Erythroblast (primary cell): ENCODE data around the gene CPAMD8.
"Not testable (repeated sequence)": the region's sequence is repeated elsewhere in the genome, so short reads cannot be mapped to it uniquely, and the experiment has no call there.

Experiments
- DNase-seq, 2 experiments: peaks; one replicate each; lab custom pipeline; 2025; lab: John Stamatoyannopoulos, UW
- GATA1 ChIP-seq: IDR thresholded peaks from 2 replicates; pipeline ENCODE4 v1.6.1; 2011; ENCODE audit warnings: low read depth, mild to moderate bottlenecking, control low read depth, low read length, moderate library complexity
- POLR2A ChIP-seq: IDR thresholded peaks from 2 replicates; pipeline ENCODE4 v1.6.1; 2011; ENCODE audit warnings: mild to moderate bottlenecking, low read length

Gene CPAMD8

DNA sequence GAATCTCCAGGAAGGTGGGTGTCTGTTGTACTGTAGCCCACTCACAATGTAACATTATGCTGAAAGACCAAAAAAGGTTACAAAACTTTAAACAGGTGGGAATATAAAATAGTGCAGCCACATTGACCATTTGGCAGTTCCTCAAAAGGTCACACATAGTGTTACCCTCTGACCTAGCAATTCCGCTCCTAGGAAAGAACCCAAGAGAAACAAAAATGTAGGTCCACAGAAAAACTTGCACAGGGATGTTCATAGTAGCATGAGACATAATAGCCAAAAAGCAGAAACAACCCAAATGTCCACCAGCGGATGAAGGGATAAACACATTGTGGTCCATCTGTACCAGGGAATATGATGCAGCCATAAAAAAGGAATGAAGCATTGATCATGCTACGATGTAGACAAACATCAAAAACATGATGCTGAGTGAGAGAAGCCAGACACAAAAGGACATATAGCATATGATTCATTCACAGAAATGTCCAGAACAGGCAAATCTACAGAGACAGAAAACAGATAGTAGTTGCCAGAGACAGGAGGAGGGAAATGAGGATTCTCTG lies 27.9 kb downstream of the CPAMD8 start:
- no peak for TF ChIP-seq GATA1
- no peak for TF ChIP-seq POLR2A
- no peak for DNase-seq

DNA sequence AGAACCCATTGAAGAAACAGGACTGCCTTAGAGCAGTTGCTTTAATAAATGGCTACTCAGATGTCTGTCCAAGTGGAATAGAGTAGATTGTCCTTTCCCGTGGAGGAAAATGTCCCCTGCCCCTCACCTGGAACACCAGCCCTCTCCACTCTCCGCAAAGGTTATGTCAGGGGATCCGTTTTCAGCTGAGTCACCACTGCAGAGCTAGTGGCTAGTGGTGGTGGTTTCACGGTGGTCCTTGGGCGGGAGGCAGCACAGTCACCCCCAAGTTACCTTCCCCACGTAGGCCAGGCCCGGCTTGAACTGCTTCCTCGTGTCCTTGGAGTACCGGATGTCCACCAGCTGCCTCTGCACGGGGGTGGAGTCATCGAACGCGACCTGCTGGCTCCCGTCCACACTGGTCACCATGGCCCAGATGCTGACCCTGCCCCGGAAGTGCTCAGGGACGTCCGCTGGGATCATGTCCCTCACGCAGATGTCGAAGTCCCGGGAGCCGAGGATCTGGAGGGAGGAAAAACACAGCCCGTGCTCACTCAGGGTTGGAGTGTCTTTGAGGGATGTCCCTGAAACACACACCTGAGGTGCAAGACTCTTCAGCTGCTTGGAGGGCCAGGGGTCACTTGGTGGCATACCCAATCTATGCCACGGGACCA lies 29.6 kb downstream of the CPAMD8 start:
- DNase-seq: not testable (repeated sequence)

DNA sequence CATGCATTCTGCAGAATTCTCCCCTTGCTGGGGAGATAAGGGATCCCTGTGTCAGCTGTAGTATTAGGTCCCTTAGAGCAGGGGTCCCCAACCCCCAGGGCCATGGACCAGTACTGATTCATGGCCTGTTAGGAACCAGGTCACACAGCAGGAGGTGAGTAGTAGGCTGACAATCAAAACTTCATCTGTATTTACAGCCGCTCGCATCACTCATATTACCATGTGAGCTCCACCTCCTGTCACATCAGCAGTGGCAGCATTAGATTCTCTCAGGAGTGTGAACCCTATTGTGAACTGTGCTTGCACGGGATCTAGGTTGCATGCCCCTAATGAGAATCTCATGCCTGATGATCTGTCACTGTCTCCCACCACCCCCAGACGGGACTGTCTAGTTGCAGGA lies 37.9 kb downstream of the CPAMD8 start:
- no peak for DNase-seq
- TF ChIP-seq GATA1 (no peak), POLR2A (no peak)

DNA sequence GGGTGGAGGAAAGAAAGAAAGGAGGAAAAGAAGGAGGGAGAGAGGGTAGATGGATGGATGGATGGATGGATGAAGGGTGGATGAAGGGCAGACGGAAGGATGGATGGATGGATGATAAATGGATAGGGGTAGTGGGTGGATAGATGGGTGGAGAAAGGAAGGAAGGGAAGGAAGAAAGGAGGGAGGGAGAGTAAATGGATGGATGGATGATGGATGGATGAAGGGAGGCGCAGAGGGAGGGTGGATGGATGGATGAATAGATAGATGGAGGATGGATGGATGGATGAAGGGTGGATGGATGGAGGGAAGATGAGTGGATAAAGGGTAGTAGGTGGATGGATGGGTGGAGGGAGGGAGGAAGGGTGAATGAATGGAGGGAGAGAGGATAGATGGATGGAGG lies 41.2 kb downstream of the CPAMD8 start:
- TF ChIP-seq GATA1 (no peak), POLR2A (no peak)
- DNase-seq: no peak

DNA sequence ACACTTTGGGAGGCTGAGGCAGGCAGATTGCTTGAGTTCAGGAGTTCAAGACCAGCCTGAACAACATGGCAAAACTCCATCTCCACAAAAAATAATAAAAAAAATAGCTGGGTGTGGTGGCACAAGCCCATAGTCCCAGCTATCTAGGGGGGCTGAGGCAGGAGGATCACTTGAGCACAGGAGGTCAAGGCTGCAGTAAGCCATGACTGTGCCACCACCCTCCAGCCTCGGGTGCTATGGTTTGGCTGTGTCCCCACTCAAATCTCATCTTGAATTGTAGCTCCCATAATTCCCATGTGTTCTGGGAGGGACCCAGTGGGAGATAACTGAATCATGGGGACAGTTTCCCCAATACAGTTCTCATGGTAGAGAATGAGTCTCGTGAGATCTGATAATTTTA lies 44.0 kb downstream of the CPAMD8 start:
- DNase-seq: not testable (repeated sequence)

DNA sequence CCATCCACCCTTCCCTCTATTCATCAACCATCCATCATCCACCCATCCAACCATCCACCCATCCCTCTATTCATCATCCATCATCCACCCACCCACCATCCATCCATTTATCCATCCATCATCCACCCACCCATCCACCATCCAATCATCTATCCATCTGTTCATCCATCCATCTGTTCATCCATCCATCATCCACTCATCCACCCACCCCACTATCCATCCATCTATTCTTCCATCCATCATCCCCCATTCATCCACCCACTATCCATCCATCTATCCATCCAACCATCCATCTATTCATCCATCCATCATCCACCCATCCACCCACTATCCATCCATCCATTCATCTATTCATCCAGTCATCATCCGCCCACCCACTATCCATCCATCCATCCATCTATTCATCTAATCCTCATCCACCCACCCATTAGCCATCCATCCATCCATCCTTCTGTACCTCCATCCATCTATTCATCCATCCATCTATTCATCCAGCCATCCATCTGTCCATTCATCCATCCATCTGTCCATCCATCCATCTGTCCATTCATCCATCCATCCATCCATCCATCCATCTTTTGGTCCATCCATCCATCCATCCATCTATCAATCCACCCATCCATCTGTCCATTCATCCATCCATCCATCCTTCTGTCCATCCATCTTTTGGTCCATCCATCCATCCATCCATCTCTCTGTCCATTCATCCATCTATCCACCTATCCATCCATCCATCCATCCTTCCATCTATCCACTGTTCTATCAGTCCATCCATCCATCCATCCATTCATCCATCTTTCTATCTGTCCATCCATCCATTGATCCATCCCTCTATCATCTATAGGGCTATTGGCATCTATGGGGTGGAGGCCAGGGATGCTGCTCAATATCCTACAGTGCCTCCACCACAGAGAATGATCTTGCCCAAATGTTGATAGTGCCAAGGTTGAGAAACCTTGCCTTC lies 47.5 kb downstream of the CPAMD8 start:
- TF ChIP-seq GATA1: no peak
- no peak for TF ChIP-seq POLR2A
- no peak for DNase-seq

DNA sequence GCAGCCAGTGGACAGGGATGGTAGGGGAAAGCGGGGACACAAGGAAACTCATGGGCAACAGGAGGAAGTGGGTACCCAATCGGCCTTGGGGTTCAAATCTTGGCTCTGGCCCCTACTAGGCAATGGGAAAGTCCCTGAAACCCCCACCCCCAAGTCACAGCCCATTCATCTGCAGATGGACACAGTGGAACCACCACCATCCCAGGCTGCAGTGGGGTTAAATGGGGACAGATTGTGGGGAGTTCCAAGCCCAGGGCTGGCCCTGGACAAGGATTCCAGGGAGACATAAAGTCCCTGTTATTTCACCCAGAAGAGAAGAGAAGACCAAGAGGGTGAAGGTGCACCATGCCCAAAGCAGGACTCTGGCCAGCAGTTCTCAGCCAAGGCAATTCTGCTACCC lies 48.5 kb downstream of the CPAMD8 start:
- no peak for DNase-seq
- no peak for TF ChIP-seq GATA1
- TF ChIP-seq POLR2A: no peak

DNA sequence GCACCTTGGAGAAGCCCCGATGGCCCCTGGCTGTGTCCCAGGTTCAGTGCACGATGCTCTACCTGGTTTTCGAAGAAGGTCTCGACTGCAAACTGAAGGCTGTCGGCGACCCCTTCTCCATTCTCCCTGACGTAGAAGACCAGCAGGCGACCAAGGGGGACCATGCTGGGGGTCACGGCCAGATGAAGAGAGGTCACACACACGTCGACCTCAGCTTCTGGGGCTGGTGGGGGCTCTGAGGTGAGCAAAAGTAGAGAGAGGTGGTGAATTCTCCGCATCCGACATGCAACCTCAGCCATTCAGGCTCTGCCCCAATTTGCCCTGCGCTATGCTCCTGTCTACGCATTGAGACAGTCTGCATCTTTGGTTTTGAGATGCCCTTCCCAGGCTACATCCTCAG lies 49.3 kb downstream of the CPAMD8 start:
- TF ChIP-seq POLR2A (no peak), GATA1 (no peak)
- DNase-seq: no peak

DNA sequence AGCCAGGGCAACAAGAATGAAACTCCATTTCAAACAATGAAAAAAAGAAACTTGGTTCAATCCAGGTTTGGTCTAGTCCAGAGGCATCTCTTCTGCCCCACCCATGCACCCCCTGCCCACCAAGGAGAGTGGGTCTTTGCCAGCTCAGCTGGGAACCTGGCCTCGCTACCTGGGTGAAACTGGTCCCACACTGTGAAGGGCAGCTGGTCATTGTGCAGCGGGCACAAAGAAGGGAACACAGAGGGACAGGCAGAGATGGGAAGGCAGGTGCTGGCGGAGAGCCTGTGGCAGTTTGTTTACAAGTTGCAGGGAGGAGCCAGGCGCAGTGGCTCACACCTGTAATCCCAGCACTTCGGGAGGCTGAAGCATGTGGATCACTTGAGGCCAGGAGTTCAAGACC lies 50.2 kb downstream of the CPAMD8 start:
- DNase-seq: no peak
- TF ChIP-seq POLR2A (no peak), GATA1 (no peak)

DNA sequence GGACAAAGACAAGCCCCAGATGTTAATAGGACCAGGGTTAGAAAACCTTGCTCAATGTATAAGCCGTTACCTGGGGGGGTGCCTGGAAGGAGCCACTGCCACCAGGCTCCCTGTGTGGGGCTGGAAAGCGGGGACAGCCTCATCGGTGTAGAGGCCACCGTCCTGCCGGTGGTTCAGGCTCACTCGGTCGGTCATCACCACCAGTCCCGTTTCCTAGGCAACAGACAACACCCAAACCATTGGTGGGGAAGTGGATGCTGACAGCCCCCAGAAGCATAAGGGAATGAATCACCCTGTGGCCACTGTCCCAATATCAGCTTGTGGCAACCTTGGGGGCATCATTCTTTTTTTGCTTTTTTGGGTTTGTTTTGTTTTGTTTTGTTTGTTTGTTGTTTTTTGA lies 55.8 kb downstream of the CPAMD8 start:
- DNase-seq: no peak
- TF ChIP-seq GATA1 (no peak), POLR2A (no peak)

DNA sequence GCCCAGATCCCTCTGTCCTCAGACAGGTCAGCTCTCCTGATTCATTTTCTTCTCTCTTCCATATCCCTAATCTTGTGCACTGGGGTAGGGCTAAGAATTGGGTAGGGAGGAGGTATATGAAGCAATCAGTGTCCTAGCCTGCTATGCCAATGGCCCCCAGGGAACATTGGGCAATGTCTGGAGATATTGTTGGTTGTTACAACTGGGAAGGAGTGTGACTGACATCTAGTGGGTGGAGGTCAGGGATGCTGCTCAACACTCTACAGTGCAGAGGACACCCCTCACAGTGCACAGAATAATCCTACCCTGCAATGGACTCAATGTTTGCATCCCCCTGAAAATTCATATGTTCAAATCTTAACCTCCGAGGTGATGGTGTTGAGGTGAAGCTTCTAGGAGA lies 57.5 kb downstream of the CPAMD8 start:
- no peak for TF ChIP-seq GATA1
- no peak for TF ChIP-seq POLR2A
- peak in 1 of 2 experiments; percentile 39 for DNase-seq

DNA sequence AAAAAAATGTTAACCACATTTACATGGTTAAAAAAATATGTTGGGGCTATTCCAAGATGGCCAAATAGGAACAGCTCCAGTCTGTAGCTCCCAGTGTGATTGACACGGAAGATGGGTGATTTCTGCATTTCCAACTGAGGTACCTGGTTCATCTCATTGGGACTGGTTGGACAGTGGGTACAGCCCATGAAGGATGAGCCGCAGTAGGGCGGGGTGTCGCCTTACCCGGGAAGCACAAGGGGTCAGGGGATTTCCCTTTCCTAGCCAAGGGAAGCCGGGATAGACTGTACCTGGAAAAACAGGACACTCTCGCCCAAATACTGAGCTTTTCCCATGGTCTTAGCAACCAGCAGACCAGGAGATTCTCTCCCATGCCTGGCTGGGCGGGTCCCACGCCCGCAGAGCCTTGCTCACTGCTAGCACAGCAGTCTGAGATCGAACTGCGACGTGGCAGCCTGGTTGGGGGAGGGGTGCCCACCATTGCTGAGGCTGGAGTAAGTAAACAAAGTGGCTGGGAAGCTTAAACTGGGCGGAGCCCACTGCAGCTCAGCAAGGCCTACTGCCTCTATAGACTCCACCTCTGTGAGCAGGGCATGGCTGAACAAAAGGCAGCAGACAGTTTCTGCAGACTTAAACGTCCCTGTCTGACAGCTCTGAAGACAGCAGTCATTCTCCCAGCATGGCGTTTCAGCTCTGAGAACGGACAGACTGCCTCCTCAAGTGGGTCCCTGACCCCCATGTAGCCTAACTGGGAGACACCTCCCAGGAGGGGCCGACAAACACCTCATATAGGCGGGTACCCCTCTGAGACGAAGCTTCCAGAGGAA lies 65.4 kb downstream of the CPAMD8 start:
- DNase-seq: not testable (repeated sequence)

DNA sequence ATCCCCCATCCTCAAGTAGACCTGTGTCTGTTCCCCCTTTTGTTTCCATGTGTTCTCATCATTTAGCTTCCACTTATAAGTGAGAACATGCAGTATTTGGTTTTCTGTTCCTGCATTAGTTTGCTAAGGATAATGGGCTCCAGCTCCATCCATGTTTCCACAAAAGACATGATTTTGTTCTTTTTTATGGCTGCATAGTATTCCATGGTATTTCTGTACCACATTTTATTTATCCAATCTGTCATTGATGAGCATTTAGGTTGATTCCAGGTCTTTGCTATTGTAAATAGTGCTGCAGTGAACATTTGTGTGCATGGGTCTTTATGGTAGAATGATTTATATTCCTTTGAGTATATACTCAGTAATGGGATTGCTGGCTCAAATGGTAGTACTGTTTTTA lies 68.3 kb downstream of the CPAMD8 start:
- not testable (repeated sequence) for DNase-seq

DNA sequence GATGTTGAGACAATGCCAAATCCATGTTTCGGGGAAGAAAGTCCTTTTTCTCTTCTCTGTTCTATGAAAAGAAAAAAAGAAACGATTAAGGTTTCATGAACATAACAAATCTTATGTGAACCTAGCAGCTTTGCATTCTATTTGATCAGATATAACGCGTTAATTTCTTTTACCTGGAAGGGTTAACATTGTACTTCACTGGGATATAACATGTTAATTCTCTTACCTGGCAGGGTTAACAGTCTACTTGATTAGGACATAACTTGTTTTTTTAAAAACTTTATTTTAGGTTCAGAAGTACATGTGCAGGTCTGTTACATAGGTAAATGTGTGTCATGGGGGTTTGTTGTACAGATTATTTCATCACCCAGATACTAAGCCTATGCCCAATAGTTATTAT lies 68.8 kb downstream of the CPAMD8 start:
- TF ChIP-seq GATA1: no peak
- no peak for TF ChIP-seq POLR2A
- DNase-seq: no peak
